GM12878 (cell line): ENCODE results near the gene MTRF1. TPM values are rescaled to one million over a fixed set of nuclear protein-coding genes. Genes with fewer than 3 reads are reported as not detected.

Experiments
- ATAC-seq: fragments of 200-7000 bp; cut with Tn5 transposase; 3 replicates; pipeline ENCODE4 v1.9.1; 2020; ENCODE audit warnings: mild to moderate bottlenecking, moderate library complexity
- BruUV-seq: library from RNA; stranded (reverse); fragments of 400-500 nt; replicated peaks from 2 replicates; lab custom pipeline; 2021; lab: Mats Ljungman, UMichigan
- CTCF ChIA-PET: fragments of 300-600 bp; sonication (Branson Sonifier 250); formaldehyde crosslinking; extraction: SDS; loops from one replicate; lab custom pipeline; 2021; ENCODE audit warnings: inconsistent platforms; lab: Yijun Ruan, JAX
- POLR2A ChIA-PET: fragments of 350-600 bp; formaldehyde crosslinking; extraction: SDS; loops from one replicate; lab custom pipeline; 2021; ENCODE audit warnings: inconsistent platforms; lab: Charles Lee
- RAD21 ChIA-PET: fragments of 300-600 bp; sonication (Branson Sonifier 250); formaldehyde crosslinking; loops from one replicate; lab custom pipeline; 2023; ENCODE audit warnings: antibody characterized with exemption; ENCODE audit not compliant: unreplicated experiment; lab: Charles Lee
- SMC1A ChIA-PET: fragments of 300-600 bp; sonication (Branson Sonifier 250); formaldehyde crosslinking; loops from one replicate; lab custom pipeline; 2023; ENCODE audit not compliant: unreplicated experiment, uncharacterized antibody; lab: Charles Lee
- DNase-seq: peaks from one replicate; pipeline ENCODE4 v3.0.0-alpha.2; 2011; ENCODE audit warnings: low read depth, low spot score
- FAIRE-seq: peaks from 3 replicates; lab custom pipeline; 2011; peaks lifted over from hg19 to GRCh38; lab: Jason Lieb, UNC
- H2AFZ ChIP-seq: 2 replicates; pipeline ENCODE4 v1.6.0; 2011; ENCODE audit warnings: low read depth, low read length, control low read depth; ENCODE audit not compliant: control insufficient read depth
- H3K27ac ChIP-seq: 2 replicates; pipeline ENCODE4 v1.5.1; 2011; ENCODE audit warnings: control low read depth; ENCODE audit not compliant: control insufficient read depth, insufficient read depth
- H3K27me3 ChIP-seq, 2 experiments: replicated peaks in 1 of 2; 2 replicates each; pipeline versions ENCODE4 v1.6.0 to v1.6.1; 2011; ENCODE audit warnings: low read length in 1 of 2; ENCODE audit not compliant: control insufficient read depth in 2 of 2, insufficient read depth in 2 of 2
- H3K36me3 ChIP-seq, 2 experiments: 2 replicates each; pipeline ENCODE4 v1.5.1; 2011; ENCODE audit warnings: low read length in 1 of 2; ENCODE audit not compliant: control insufficient read depth in 2 of 2, insufficient read depth in 2 of 2
- H3K4me1 ChIP-seq: 2 replicates; pipeline ENCODE4 v1.6.1; 2011; ENCODE audit warnings: mild to moderate bottlenecking, low read length, moderate library complexity, mixed read lengths; ENCODE audit not compliant: control insufficient read depth, insufficient read depth
- H3K4me2 ChIP-seq: 2 replicates; pipeline ENCODE4 v1.6.0; 2011; ENCODE audit warnings: control low read depth; ENCODE audit not compliant: control insufficient read depth, insufficient read depth
- H3K4me3 ChIP-seq: fragments of 200-600 bp; sonication (generic); 2 replicates; pipeline ENCODE4 v1.5.1; 2016
- H3K79me2 ChIP-seq: 2 replicates; pipeline ENCODE4 v1.6.0; 2011; ENCODE audit warnings: low read length; ENCODE audit not compliant: control insufficient read depth, insufficient read depth
- H3K9ac ChIP-seq: 2 replicates; pipeline ENCODE4 v1.8.0; 2011; ENCODE audit warnings: low read length, control low read depth, mixed read lengths; ENCODE audit not compliant: control insufficient read depth, insufficient read depth
- H3K9me3 ChIP-seq: replicated peaks from 3 replicates; pipeline ENCODE4 v1.5.1; 2011; ENCODE audit warnings: mild to moderate bottlenecking, low read length; ENCODE audit not compliant: control insufficient read depth, insufficient read depth
- H4K20me1 ChIP-seq: 2 replicates; pipeline ENCODE4 v1.6.0; 2011; ENCODE audit not compliant: control insufficient read depth, insufficient read depth
- IRF5 ChIP-seq: fragments of 450-650 bp; IDR thresholded peaks from 2 replicates; pipeline ENCODE4 v1.6.1; 2017; ENCODE audit warnings: borderline replicate concordance
- JUND ChIP-seq: IDR thresholded peaks from 2 replicates; pipeline ENCODE4 v1.6.1; 2012; ENCODE audit warnings: low read depth, mild to moderate bottlenecking, low read length, improper control_type of control experiment, moderate library complexity
- KDM1A ChIP-seq: fragments of 200-600 bp; sonication (generic); IDR thresholded peaks from 2 replicates; pipeline ENCODE4 v1.6.1; 2016; ENCODE audit warnings: borderline replicate concordance
- MEF2A ChIP-seq: IDR thresholded peaks from 2 replicates; pipeline ENCODE4 v1.6.1; 2011; ENCODE audit warnings: low read depth, mild to moderate bottlenecking, low read length, moderate library complexity; ENCODE audit not compliant: insufficient read depth
- MYC ChIP-seq: IDR thresholded peaks from 2 replicates; pipeline ENCODE4 v1.6.1; 2011; ENCODE audit warnings: mild to moderate bottlenecking, low read length, moderate library complexity, inconsistent platforms; ENCODE audit not compliant: insufficient read depth, insufficient replicate concordance, insufficient read length, severe bottlenecking
- PAX5 ChIP-seq: IDR thresholded peaks from 2 replicates; pipeline ENCODE4 v1.6.1; 2011; ENCODE audit warnings: low read depth, low read length, borderline replicate concordance
- PML ChIP-seq: IDR thresholded peaks from 2 replicates; pipeline ENCODE4 v1.6.1; 2012; ENCODE audit warnings: low read length, inconsistent platforms
- POU2F2 ChIP-seq: IDR thresholded peaks from 3 replicates; pipeline ENCODE4 v1.6.1; 2011; ENCODE audit warnings: low read depth, mild to moderate bottlenecking, low read length, borderline replicate concordance
- SIN3A ChIP-seq: IDR thresholded peaks from 2 replicates; pipeline ENCODE4 v1.6.1; 2012; ENCODE audit warnings: low read depth, low read length, improper control_type of control experiment
- SMAD1 ChIP-seq: fragments of 450-650 bp; IDR thresholded peaks from 2 replicates; pipeline ENCODE4 v1.6.1; 2018; ENCODE audit warnings: mild to moderate bottlenecking, low read depth; ENCODE audit not compliant: partially characterized antibody
- STAT1 ChIP-seq: fragments of 450-650 bp; conservative IDR thresholded peaks from 2 replicates; pipeline ENCODE4 v1.6.1; 2014; ENCODE audit warnings: antibody characterized with exemption, mild to moderate bottlenecking
- STAT3 ChIP-seq: IDR thresholded peaks from 2 replicates; pipeline ENCODE4 v1.6.1; 2011; ENCODE audit warnings: low read depth, low read length, improper control_type of control experiment
- ZNF24 ChIP-seq: fragments of 450-650 bp; IDR thresholded peaks from 2 replicates; pipeline ENCODE4 v1.6.1; 2017; ENCODE audit warnings: antibody characterized with exemption, mild to moderate bottlenecking
- WGBS: methylation state at CpG from one replicate; pipeline ENCODE4 v1.1.6; 2016; ENCODE audit warnings: low lambda C conversion rate; ENCODE audit not compliant: insufficient replicate concordance, insufficient coverage; ENCODE audit errors: missing lambda C conversion rate; 5-methylcytosine and 5-hydroxymethylcytosine counted together
- in situ Hi-C: fragments of 300-500 bp; cut with MboI; formaldehyde crosslinking; loops from 9 replicates; pipeline ENCODE4 v1.14.3; 2018; ENCODE audit warnings: mixed read lengths
- intact Hi-C: fragments of 100-400 bp; cut with micrococcal nuclease; formaldehyde crosslinking; loops from one replicate; pipeline ENCODE4 v1.14.2; 2022; ENCODE audit not compliant: unreplicated experiment
- polyA plus RNA-seq, 11 experiments: library from polyadenylated mRNA; depleted of rRNA in 4 of 11; unstranded in 6 of 11; stranded (reverse) in 5 of 11; fragments of >200 nt; fragmentation: Nextera tagmentation in 4 of 11; fragmentation: Illumina TruSeq in 1 of 11; extraction: Ambion mirVana in 4 of 11; extraction: Trizol in 1 of 11; gene quantifications; 1 replicate in 1 of 11; 2 replicates in 10 of 11; pipeline versions ENCODE4 v1.2.1 to v1.2.3, GENCODE V29; 2011 to 2016; ENCODE audit warnings: inconsistent platforms in 2 of 11, missing spikeins in 2 of 11, low read depth in 1 of 11
- total RNA-seq, 4 experiments: library from RNA; depleted of rRNA in 3 of 4; stranded (reverse); fragments of >200 nt in 3 of 4; fragmentation: Illumina TruSeq in 1 of 4; extraction: Trizol in 1 of 4; gene quantifications; 2 replicates each; pipeline versions ENCODE4 v1.2.1 to v1.2.3, GENCODE V29; 2013 to 2021
- TF ChIP-seq, protein P1 (sequence below): fragments of 450-650 bp; conservative IDR thresholded peaks from 2 replicates; pipeline ENCODE4 v1.6.1; 2017; ENCODE audit warnings: mild to moderate bottlenecking, moderate library complexity

MTRF1 gene
- total and polyA plus RNA-seq, 10 of the 15 experiments (the other 5 are each of a cell fraction or from before 2014, with no cell fraction given) = 12.1 to 33.7 (median 20.6) TPM

DNA sequence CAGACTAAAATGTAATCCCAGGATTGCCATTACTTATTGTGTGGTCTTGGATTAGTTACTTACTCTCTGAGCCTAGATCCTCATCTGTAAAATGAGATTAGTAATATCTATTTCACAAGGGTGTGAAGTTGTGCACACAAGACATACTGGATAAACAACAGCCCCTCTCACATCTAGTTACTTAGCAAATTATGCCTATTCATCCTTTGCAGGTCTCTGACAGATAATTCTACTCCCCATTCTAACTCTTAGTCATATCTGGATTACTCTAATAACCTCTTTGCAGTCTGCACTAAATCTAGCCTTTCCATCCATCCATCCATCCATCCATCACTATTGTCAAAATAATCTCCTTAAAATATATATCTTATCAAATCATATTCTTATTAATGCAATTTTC, 12.4 kb downstream of the MTRF1 start:
- DNase-seq (no peak), ATAC-seq (no peak; the same call in 2 of the 3 replicates), FAIRE-seq (no peak)
- H3K4me1 ChIP-seq = no peaks in the 10 kb centered on the region
- RAD21 ChIA-PET = no interaction called here
- H3K27ac ChIP-seq = no peak overlapping the region
- POLR2A ChIA-PET = no interaction called here
- CTCF ChIA-PET = interaction anchor here (0.5 kb wide), 1 partner anchor 117 kb away, joined by 3 read pairs; no protein-coding TSS in a partner anchor
- H3K4me2 ChIP-seq = no peak overlapping the region
- no peak for TF ChIP-seq STAT1
- no peak for TF ChIP-seq MYC
- no peak for TF ChIP-seq SIN3A
- BruUV-seq = no TSS peak
- intact Hi-C loops (no loop called here), in situ Hi-C loops (no loop called here)
- SMC1A ChIA-PET = interaction anchor here (1.2 to 1.5 kb wide), 2 partner anchors 14 to 139 kb away, joined by 3 read pairs; no protein-coding TSS in a partner anchor
- H3K36me3 ChIP-seq = peaks cover 0 to 14% of the 10 kb centered on the region in 2 experiments; a peak in 1 of 4 replicates
- H3K4me3 ChIP-seq = no peak overlapping the region
- H3K9me3 ChIP-seq = no peaks in the 10 kb centered on the region
- H3K79me2 ChIP-seq = no peaks in the 10 kb centered on the region
- no peaks in the 10 kb centered on the region for H4K20me1 ChIP-seq
- H3K27me3 ChIP-seq = no peaks in the 10 kb centered on the region
- no peak overlapping the region for H3K9ac ChIP-seq
- no peak overlapping the region for H2AFZ ChIP-seq

- BruUV-seq = no TSS peak
- no peak for ATAC-seq
- peaks cover 0 to 7% of the 10 kb centered on the region in 2 experiments; a peak in 1 of 4 replicates for H3K36me3 ChIP-seq
- no peak overlapping the region for H3K4me3 ChIP-seq
- H3K27me3 ChIP-seq = no peaks in the 10 kb centered on the region
- SMC1A ChIA-PET = interaction anchor here (0.8 to 0.9 kb wide), 2 partner anchors 23 to 86 kb away, joined by 3 to 4 read pairs; no protein-coding TSS in a partner anchor
- no peak for DNase-seq
- H3K4me1 ChIP-seq = no peaks in the 10 kb centered on the region
- intact Hi-C loops (no loop called here), in situ Hi-C loops (no loop called here)
- no peaks in the 10 kb centered on the region for H3K79me2 ChIP-seq
- H2AFZ ChIP-seq = no peak overlapping the region
- RAD21 ChIA-PET = interaction anchor here (0.5 to 1.4 kb wide), 2 partner anchors 78 to 232 kb away, joined by 3 read pairs; no protein-coding TSS in a partner anchor
- no peak overlapping the region for H3K27ac ChIP-seq
- CTCF ChIA-PET = no interaction called here
- H3K9me3 ChIP-seq = no peaks in the 10 kb centered on the region
- no peak for FAIRE-seq
- 80% methylated on average over 8 of the region's 8 CpGs for WGBS
- no peak overlapping the region for H3K9ac ChIP-seq
- POLR2A ChIA-PET = no interaction called here
- H3K4me2 ChIP-seq = no peak overlapping the region
- H4K20me1 ChIP-seq = no peaks in the 10 kb centered on the region
- TF ChIP-seq ZNF24 (no peak), PML (no peak), KDM1A (no peak), POU2F2 (no peak), SMAD1 (no peak), MYC (no peak), IRF5 (no peak), STAT3 (no peak), MEF2A (no peak), PAX5 (no peak), JUND (no peak)
- TF ChIP-seq, protein P1, sequence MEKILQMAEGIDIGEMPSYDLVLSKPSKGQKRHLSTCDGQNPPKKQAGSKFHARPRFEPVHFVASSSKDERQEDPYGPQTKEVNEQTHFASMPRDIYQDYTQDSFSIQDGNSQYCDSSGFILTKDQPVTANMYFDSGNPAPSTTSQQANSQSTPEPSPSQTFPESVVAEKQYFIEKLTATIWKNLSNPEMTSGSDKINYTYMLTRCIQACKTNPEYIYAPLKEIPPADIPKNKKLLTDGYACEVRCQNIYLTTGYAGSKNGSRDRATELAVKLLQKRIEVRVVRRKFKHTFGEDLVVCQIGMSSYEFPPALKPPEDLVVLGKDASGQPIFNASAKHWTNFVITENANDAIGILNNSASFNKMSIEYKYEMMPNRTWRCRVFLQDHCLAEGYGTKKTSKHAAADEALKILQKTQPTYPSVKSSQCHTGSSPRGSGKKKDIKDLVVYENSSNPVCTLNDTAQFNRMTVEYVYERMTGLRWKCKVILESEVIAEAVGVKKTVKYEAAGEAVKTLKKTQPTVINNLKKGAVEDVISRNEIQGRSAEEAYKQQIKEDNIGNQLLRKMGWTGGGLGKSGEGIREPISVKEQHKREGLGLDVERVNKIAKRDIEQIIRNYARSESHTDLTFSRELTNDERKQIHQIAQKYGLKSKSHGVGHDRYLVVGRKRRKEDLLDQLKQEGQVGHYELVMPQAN = no peak
Measured at GRCh38 chr13:41246969-41247680, 16.3 kb downstream of the MTRF1 start.
